Karpas-422 (cell line): ENCODE results near the gene RMRP. TPM values are rescaled to one million over a fixed set of nuclear protein-coding genes. Genes with fewer than 3 reads are reported as not detected.
A peak's percentile ranks its signal among the peaks of the same experiment; 100 is the strongest.
"Not testable (repeated sequence)": the region's sequence is repeated elsewhere in the genome, so short reads cannot be mapped to it uniquely, and the experiment has no call there.

ENCODE experiments used
- DNase-seq: peaks from one replicate; pipeline ENCODE4 v3.0.0-alpha.2; 2015
- H2AFZ ChIP-seq: fragments of 200-600 bp; sonication (generic); 2 replicates; pipeline ENCODE4 v1.6.1; 2014; ENCODE audit warnings: antibody characterized with exemption, low read length, mixed read lengths
- H3K27ac ChIP-seq: fragments of 200-600 bp; sonication (generic); 2 replicates; pipeline ENCODE4 v1.5.1; 2014; ENCODE audit warnings: mild to moderate bottlenecking, low read length, moderate library complexity
- H3K27me3 ChIP-seq: fragments of 200-600 bp; sonication (generic); 2 replicates; pipeline ENCODE4 v1.6.1; 2014; ENCODE audit warnings: low read length, mixed read lengths
- H3K36me3 ChIP-seq: fragments of 200-600 bp; sonication (generic); 2 replicates; pipeline ENCODE4 v1.6.1; 2014; ENCODE audit warnings: low read length, mixed read lengths; ENCODE audit not compliant: insufficient read depth
- H3K4me1 ChIP-seq: fragments of 200-600 bp; sonication (generic); 2 replicates; pipeline ENCODE4 v1.6.1; 2014; ENCODE audit warnings: mild to moderate bottlenecking, low read length, mixed read lengths
- H3K4me2 ChIP-seq: fragments of 200-600 bp; sonication (generic); 2 replicates; pipeline ENCODE4 v1.6.1; 2014; ENCODE audit warnings: low read length, low read depth, mild to moderate bottlenecking; ENCODE audit not compliant: poor library complexity, severe bottlenecking
- H3K4me3 ChIP-seq: fragments of 200-600 bp; sonication (generic); 2 replicates; pipeline ENCODE4 v1.5.1; 2014; ENCODE audit warnings: mild to moderate bottlenecking, antibody characterized with exemption, low read length, mixed read lengths
- H3K79me2 ChIP-seq: fragments of 200-600 bp; sonication (generic); 2 replicates; pipeline ENCODE4 v1.6.1; 2014; ENCODE audit warnings: mild to moderate bottlenecking, low read length, mixed read lengths
- H3K9ac ChIP-seq: fragments of 200-600 bp; sonication (generic); 2 replicates; pipeline ENCODE4 v1.6.0; 2014; ENCODE audit warnings: low read length
- H3K9me2 ChIP-seq: fragments of 200-600 bp; sonication (generic), shearing (Covaris generic); replicated peaks from 2 replicates; pipeline ENCODE4 v1.6.0; 2014; ENCODE audit warnings: mild to moderate bottlenecking, low read length, moderate library complexity; ENCODE audit not compliant: insufficient read depth
- H3K9me3 ChIP-seq: fragments of 300-700, 200-600 bp; sonication (generic); 2 replicates; pipeline ENCODE4 v1.6.1; 2014; ENCODE audit warnings: low read length, mixed read lengths
- H4K20me1 ChIP-seq: fragments of 200-600 bp; sonication (generic); 2 replicates; pipeline ENCODE4 v1.6.1; 2014; ENCODE audit warnings: mild to moderate bottlenecking, antibody characterized with exemption, low read length, low read depth; ENCODE audit not compliant: insufficient read depth
- total RNA-seq: library from RNA; depleted of rRNA; stranded (reverse); fragments of >200 nt; shearing (Covaris generic); gene quantifications from 2 replicates; pipeline ENCODE4 v1.2.3, GENCODE V29; 2014; ENCODE audit warnings: low replicate concordance

Gene RMRP
- total RNA-seq, 1 experiment from 2014 or later, result 56,129 TPM

DNA sequence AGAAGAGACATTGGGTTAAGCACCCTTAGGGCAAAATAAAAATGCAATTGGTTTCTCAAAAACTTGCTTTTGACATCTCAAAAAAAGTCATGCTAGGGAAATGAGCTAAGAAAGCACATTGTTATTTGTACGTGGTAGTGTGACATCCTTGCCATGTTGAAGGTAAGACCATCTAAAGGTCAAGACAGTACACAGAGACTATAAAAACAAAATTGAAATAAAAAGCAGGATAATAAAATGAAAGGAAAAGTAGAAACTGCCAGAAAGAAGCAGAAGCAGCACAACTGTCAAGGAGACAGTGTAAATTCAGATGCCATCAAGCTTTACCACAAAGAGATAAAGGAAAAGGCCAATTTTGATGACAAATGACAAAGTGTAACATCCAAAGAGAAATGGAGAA lies 18.6 kb downstream of the RMRP start:
- not testable (repeated sequence) for H3K9me2 ChIP-seq, H3K4me3 ChIP-seq, H3K9me3 ChIP-seq, H3K79me2 ChIP-seq, H3K27me3 ChIP-seq, H3K9ac ChIP-seq, H3K36me3 ChIP-seq, H4K20me1 ChIP-seq, DNase-seq, H2AFZ ChIP-seq, H3K27ac ChIP-seq, H3K4me2 ChIP-seq
- peaks cover 25% of the 10 kb centered on the region for H3K4me1 ChIP-seq

DNA sequence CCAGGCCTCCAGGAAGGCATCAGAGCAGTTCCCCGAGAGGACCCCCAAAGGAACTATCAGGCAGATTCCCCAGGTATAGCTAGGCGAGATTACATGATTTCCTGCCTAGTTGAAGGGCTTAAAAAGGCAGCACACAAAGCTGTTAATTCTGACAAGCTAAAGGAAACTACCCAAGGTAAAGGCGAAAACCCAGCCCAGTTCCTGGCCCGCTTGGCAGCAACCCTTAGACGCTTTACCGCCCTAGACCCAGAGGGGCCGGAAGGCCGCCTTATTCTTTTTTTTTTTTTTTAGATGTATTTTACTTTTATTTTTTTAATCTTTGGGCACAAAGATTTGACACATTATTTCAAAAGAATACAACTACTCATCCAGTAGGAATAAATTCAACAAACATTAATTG lies 19.1 kb downstream of the RMRP start:
- not testable (repeated sequence) for H2AFZ ChIP-seq, H3K9me2 ChIP-seq, H3K9ac ChIP-seq, H3K4me2 ChIP-seq, H3K27ac ChIP-seq, H3K4me3 ChIP-seq, H3K9me3 ChIP-seq, H3K36me3 ChIP-seq, DNase-seq, H3K79me2 ChIP-seq, H3K27me3 ChIP-seq, H4K20me1 ChIP-seq
- peaks cover 29% of the 10 kb centered on the region for H3K4me1 ChIP-seq

DNA sequence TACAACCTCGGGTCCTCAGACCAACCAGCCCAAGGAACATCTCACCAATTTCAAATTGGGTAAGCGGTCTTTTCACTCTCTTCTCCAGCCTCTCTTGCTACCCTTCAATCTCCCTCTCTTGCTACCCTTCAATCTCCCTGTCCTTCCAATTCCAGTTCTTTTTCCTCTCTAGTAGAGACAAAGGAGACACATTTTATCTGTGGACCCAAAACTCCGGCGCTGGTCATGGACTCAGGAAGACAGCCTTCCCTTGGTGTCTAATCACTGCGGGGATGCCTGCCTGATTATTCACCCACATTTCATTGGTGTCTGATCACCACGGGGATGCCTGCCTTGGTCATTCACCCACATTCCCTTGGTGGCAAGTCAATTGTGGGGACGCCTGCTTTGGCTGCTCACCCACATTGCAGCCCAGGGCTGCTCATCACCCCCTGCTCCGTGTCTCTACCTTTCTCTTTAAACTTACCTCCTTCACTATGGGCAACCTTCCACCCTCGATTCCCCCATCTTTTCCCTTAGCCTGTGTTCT lies 20.3 kb downstream of the RMRP start:
- H3K27ac ChIP-seq, H2AFZ ChIP-seq, H4K20me1 ChIP-seq, H3K27me3 ChIP-seq, H3K4me3 ChIP-seq, H3K9me2 ChIP-seq, H3K79me2 ChIP-seq, DNase-seq, H3K36me3 ChIP-seq, H3K9ac ChIP-seq, H3K9me3 ChIP-seq, H3K4me2 ChIP-seq: not testable (repeated sequence)
- H3K4me1 ChIP-seq, result peaks cover 29% of the 10 kb centered on the region

DNA sequence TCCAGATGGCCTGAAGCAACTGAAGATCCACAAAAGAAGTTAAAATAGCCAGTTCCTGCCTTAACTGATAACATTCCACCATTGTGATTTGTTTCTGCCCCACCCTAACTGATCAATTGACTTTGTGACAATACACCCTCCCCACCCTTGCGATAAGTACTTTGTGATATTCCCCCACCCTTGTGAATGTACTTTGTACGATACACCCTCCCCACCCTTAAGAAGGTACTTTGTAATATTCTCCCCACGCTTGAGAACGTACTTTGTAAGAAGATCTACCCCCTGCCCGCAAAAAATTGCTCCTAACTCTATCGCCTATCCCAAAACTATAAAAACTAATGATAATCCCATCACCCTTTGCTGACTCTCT lies 21.0 kb downstream of the RMRP start:
- H2AFZ ChIP-seq, H4K20me1 ChIP-seq, DNase-seq, H3K79me2 ChIP-seq, H3K9me3 ChIP-seq, H3K9ac ChIP-seq, H3K27me3 ChIP-seq, H3K4me2 ChIP-seq, H3K4me3 ChIP-seq, H3K36me3 ChIP-seq, H3K27ac ChIP-seq, H3K9me2 ChIP-seq: not testable (repeated sequence)
- peaks cover 29% of the 10 kb centered on the region for H3K4me1 ChIP-seq

DNA sequence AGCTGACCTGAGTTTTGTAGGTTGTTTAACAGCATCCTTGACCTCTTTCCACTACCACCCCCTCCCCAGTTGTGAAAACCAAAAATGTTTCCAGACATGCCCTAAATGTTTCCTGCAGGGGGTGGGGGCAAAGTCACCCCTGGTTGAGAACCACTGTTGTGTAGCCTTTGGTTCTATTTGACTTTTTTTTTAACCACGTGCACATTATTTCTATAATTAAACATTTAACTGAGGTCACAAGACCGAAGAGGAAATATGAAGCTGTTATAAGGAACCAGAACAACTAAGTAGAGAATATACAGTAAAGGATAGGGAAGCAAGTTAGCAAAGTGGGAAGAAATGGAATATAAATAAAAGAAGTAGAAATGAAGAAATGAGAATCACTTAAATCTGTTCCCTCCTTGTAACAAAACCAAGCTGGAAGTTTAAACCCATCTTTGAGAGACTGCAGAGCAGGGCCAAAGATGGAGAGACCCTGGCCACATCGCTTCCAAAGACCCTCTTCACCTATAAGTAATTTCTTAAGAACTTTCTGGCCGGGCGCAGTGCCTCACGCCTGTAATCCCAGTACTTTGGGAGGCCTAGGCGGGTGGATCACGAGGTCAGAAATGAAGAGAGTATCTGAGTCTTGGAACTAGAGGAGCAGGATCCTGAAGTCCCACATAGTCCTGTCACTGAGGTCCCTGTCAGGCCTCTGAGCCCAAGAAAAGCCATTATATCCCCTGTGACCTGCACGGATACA lies 21.5 kb downstream of the RMRP start:
- no peaks in the 10 kb centered on the region for H4K20me1 ChIP-seq
- H3K36me3 ChIP-seq, result no peaks in the 10 kb centered on the region
- no peak overlapping the region for H2AFZ ChIP-seq
- H3K27me3 ChIP-seq, result no peaks in the 10 kb centered on the region
- H3K9me3 ChIP-seq, result no peaks in the 10 kb centered on the region
- H3K4me3 ChIP-seq, result no peak overlapping the region
- no peaks in the 10 kb centered on the region for H3K9me2 ChIP-seq
- peaks cover 29% of the 10 kb centered on the region for H3K4me1 ChIP-seq
- DNase-seq, result peak; percentile 56
- H3K79me2 ChIP-seq, result no peaks in the 10 kb centered on the region
- H3K27ac ChIP-seq, result peak overlapping the region; percentile 75; the same call in 1 of the 2 replicates
- H3K4me2 ChIP-seq, result peak overlapping the region; percentile 50
- no peak overlapping the region for H3K9ac ChIP-seq

DNA sequence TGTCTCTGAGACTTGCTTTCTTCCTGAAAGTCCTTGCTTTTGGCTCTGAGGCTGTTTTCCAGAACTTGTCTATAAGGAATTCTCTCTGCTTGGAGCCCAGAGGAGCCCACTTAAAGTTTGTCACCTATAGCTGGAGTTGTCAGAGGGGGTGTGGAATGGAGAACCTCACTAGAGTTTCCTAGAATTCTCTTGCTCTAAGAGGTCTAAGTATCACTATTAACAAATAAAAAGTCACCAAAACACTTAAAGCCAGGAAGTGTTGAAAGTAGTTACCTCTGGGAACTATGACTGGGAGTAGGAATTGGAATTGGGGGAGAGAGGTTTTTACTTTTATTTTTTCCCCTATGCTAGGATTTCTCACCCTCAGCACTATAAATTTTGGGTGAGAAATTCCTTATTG lies 22.1 kb downstream of the RMRP start:
- H3K4me1 ChIP-seq, result peaks cover 29% of the 10 kb centered on the region
- no peaks in the 10 kb centered on the region for H3K27me3 ChIP-seq
- H3K36me3 ChIP-seq, result no peaks in the 10 kb centered on the region
- H3K4me3 ChIP-seq, result no peak overlapping the region
- H3K79me2 ChIP-seq, result no peaks in the 10 kb centered on the region
- H3K4me2 ChIP-seq, result peak overlapping the region; percentile 50
- H2AFZ ChIP-seq, result no peak overlapping the region
- DNase-seq, result no peak
- H3K27ac ChIP-seq, result peak overlapping the region; percentile 75
- peak overlapping the region; percentile 20; the same call in 1 of the 2 replicates for H3K9ac ChIP-seq
- H4K20me1 ChIP-seq, result no peaks in the 10 kb centered on the region
- no peaks in the 10 kb centered on the region for H3K9me2 ChIP-seq
- H3K9me3 ChIP-seq, result no peaks in the 10 kb centered on the region

DNA sequence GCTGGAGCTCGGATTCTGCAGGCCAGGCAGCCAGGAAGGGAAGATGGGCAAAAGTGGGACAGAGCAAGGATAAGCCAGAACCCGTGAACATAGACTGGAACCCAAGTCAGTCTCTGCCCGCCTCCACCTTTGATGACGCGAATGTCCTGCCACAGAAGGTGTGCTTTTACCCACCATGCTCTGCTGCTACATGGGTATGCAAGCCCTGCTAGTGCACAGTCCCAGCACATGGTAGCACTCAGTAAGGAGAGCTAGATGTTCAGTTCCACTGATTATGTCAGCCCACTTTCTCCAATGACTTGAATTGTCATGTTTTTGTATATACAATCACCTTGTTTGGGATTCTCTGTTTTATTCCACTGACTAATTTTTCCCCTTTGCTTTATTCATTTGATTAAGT lies 28.2 kb downstream of the RMRP start:
- H3K4me1 ChIP-seq, result peaks cover 8% of the 10 kb centered on the region
- no peaks in the 10 kb centered on the region for H3K36me3 ChIP-seq
- no peaks in the 10 kb centered on the region for H3K9me3 ChIP-seq
- H2AFZ ChIP-seq, result no peak overlapping the region
- H3K27me3 ChIP-seq, result no peaks in the 10 kb centered on the region
- DNase-seq, result no peak
- H3K27ac ChIP-seq, result no peak overlapping the region
- H3K4me3 ChIP-seq, result no peak overlapping the region
- no peaks in the 10 kb centered on the region for H3K79me2 ChIP-seq
- H4K20me1 ChIP-seq, result no peaks in the 10 kb centered on the region
- no peaks in the 10 kb centered on the region for H3K9me2 ChIP-seq
- no peak overlapping the region for H3K4me2 ChIP-seq
- no peak overlapping the region for H3K9ac ChIP-seq

DNA sequence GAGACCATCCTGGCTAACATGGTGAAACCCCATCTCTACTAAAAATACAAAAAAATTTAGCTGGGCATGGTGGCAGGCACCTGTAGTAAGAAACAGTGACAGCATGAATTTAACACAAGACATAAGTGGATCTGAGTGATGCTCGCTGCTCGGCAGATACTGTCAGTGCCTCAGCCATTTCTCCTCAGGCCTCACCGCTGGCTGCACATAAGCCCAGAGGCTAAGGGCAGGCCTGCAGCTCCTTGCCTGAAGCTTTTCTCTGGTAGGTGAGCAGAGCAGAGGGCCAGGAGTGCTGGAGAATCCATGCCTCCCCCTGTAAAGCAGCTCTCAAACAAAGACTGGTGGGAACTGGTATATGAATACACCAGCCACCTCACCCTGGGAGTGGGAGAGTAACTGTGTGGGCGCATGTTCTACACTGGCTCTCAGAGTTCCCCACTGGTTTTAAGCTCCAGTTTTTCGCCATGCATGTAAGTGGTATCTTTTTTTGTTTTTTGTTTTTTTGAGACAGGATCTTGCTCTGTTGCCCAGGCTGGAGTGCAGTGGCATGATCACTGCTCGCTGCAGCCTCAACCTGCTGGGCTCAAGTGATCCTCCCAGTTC lies 29.3 kb downstream of the RMRP start:
- no peak overlapping the region for H3K4me2 ChIP-seq
- no peak overlapping the region for H3K4me3 ChIP-seq
- H3K9ac ChIP-seq, result no peak overlapping the region
- H3K9me2 ChIP-seq, result no peaks in the 10 kb centered on the region
- H3K27ac ChIP-seq, result no peak overlapping the region
- H3K36me3 ChIP-seq, result no peaks in the 10 kb centered on the region
- no peaks in the 10 kb centered on the region for H3K4me1 ChIP-seq
- H4K20me1 ChIP-seq, result no peaks in the 10 kb centered on the region
- H3K27me3 ChIP-seq, result no peaks in the 10 kb centered on the region
- no peak for DNase-seq
- no peaks in the 10 kb centered on the region for H3K9me3 ChIP-seq
- no peak overlapping the region for H2AFZ ChIP-seq
- no peaks in the 10 kb centered on the region for H3K79me2 ChIP-seq
